ENCODE data around the gene GOLGA3.

The GOLGA3 gene

GRCh38 chr12:132746613-132747012 lies 82.1 kb downstream of the GOLGA3 start:
- TF ChIP-seq ZFX (IDR thresholded peaks at IDR 0.05) = no peak
- no peak for TF ChIP-seq CTCF (conservative IDR thresholded peaks at IDR 0.05)
- no peak overlapping the region for H3K27ac ChIP-seq

- H3K27ac ChIP-seq = no peak overlapping the region
Observed at GRCh38 chr12:132743831-132744230, 84.8 kb downstream of the GOLGA3 start.

GRCh38 chr12:132741620-132742019 lies 87.0 kb downstream of the GOLGA3 start:
- no peak for TF ChIP-seq CTCF (conservative IDR thresholded peaks at IDR 0.05)
- TF ChIP-seq ZFX (IDR thresholded peaks at IDR 0.05) = no peak
- no peak overlapping the region for H3K27ac ChIP-seq

More at GRCh38 chr12:132743831-132744230, 84.8 kb downstream of the GOLGA3 start:
- no peak for TF ChIP-seq ZFX (IDR thresholded peaks at IDR 0.05)
- TF ChIP-seq CTCF (conservative IDR thresholded peaks at IDR 0.05) = no peak

GRCh38 chr12:132740652-132741051 lies 88.0 kb downstream of the GOLGA3 start:
- H3K27ac ChIP-seq = no peak overlapping the region
- TF ChIP-seq ZFX (IDR thresholded peaks at IDR 0.05) (no peak), CTCF (conservative IDR thresholded peaks at IDR 0.05) (no peak)

GRCh38 chr12:132740313-132740646 lies 88.4 kb downstream of the GOLGA3 start:
- TF ChIP-seq CTCF (conservative IDR thresholded peaks at IDR 0.05) (no peak), ZFX (IDR thresholded peaks at IDR 0.05) (no peak)
- H3K27ac ChIP-seq = no peak overlapping the region

GRCh38 chr12:132739600-132740312 lies 88.9 kb downstream of the GOLGA3 start:
- TF ChIP-seq ZFX (IDR thresholded peaks at IDR 0.05) (no peak), CTCF (conservative IDR thresholded peaks at IDR 0.05) (no peak)
- no peak overlapping the region for H3K27ac ChIP-seq

GRCh38 chr12:132736913-132737312 lies 91.8 kb downstream of the GOLGA3 start:
- no peak for TF ChIP-seq ZFX (IDR thresholded peaks at IDR 0.05)
- TF ChIP-seq CTCF (conservative IDR thresholded peaks at IDR 0.05) = no peak
- no peak overlapping the region for H3K27ac ChIP-seq

Measured in C4-2B (cell line).